Mucosa of descending colon (tissue), 3 donors: ENCODE results near the gene GRAP. TPM values are rescaled to one million over a fixed set of nuclear protein-coding genes. Genes with fewer than 3 reads are reported as not detected.
A peak's percentile ranks its signal among the peaks of the same experiment; 100 is the strongest.

Source experiments
- ATAC-seq: fragments of 200-7000 bp; cut with Tn5 transposase; one replicate; pipeline ENCODE4 v1.9.1; 2020; ENCODE audit warnings: mild to moderate bottlenecking, moderate library complexity
- DNase-seq, 3 donors: peaks; one replicate each; pipeline ENCODE4 v3.0.0-alpha.2; 2020
- H3K36me3 ChIP-seq: fragments of 200-600 bp; one replicate; pipeline ENCODE4 v1.8.0; 2021; ENCODE audit warnings: low read depth, mild to moderate bottlenecking
- H3K4me1 ChIP-seq: fragments of 200-600 bp; one replicate; pipeline ENCODE4 v1.8.0; 2021; ENCODE audit warnings: low read depth, mild to moderate bottlenecking
- H3K4me3 ChIP-seq: fragments of 200-600 bp; one replicate; pipeline ENCODE4 v1.8.0; 2021; ENCODE audit warnings: mild to moderate bottlenecking
- H3K9me3 ChIP-seq: fragments of 200-600 bp; one replicate; pipeline ENCODE4 v1.8.0; 2021; ENCODE audit warnings: mild to moderate bottlenecking
- CTCF ChIP-seq: fragments of 200-600 bp; IDR thresholded peaks from one replicate; pipeline ENCODE4 v1.8.0; 2022; ENCODE audit warnings: antibody characterized with exemption, mild to moderate bottlenecking
- intact Hi-C, 2 donors: fragments of 100-400 bp; cut with DNase I in 1 of 2; cut with micrococcal nuclease in 1 of 2; formaldehyde crosslinking; loops; one replicate each; pipeline versions ENCODE4 v1.11.0 to v1.11.1; 2022; cut with DNase I, micrococcal nuclease
- total RNA-seq, 3 donors: library from RNA; stranded (reverse); fragmentation: NEBNext Ultra II Directional in 2 of 3; extraction: Animal tissue kit (Norgen Biotek cat#: 25700) in 2 of 3; gene quantifications; one replicate each; pipeline versions ENCODE4 v1.2.1 to v1.2.4, GENCODE V29; 2021 to 2023
- donor health status: DM: no; HTN: no; CAD: no; lungs with moderate emphysema.
- donor health status: DM: no; HTN: no; CAD: no.
- donor health status: DM: no; HTN: yes; CAD: no.

The GRAP gene
- total RNA-seq, 3 donors from 2014 or later = 1.2 to 2.5 (median 1.8) TPM

GRCh38 chr17:18986541-18987229 is 60.1 kb downstream of the GRAP start:
- ATAC-seq = no peak
- peaks cover 32% of the 10 kb centered on the region for H3K4me1 ChIP-seq
- peaks cover 6% of the 10 kb centered on the region for H3K36me3 ChIP-seq
- DNase-seq = peak in 2 of 3 donors; percentile 28 to 43
- TF ChIP-seq CTCF = no peak
- intact Hi-C loops = no loop called here
- no peaks in the 10 kb centered on the region for H3K9me3 ChIP-seq
- H3K4me3 ChIP-seq = no peak overlapping the region

GRCh38 chr17:18985475-18985874 is 61.3 kb downstream of the GRAP start:
- H3K36me3 ChIP-seq = peaks cover 6% of the 10 kb centered on the region
- TF ChIP-seq CTCF = no peak
- H3K4me3 ChIP-seq = no peak overlapping the region
- intact Hi-C loops = no loop called here
- H3K9me3 ChIP-seq = no peaks in the 10 kb centered on the region
- no peak for ATAC-seq
- peaks cover 41% of the 10 kb centered on the region for H3K4me1 ChIP-seq
- peak in 2 of 3 donors; percentile 55 to 61 for DNase-seq

- TF ChIP-seq CTCF = no peak
- intact Hi-C loops = no loop called here
- peaks cover 43% of the 10 kb centered on the region for H3K4me1 ChIP-seq
- H3K4me3 ChIP-seq = no peak overlapping the region
- H3K9me3 ChIP-seq = no peaks in the 10 kb centered on the region
- peaks cover 6% of the 10 kb centered on the region for H3K36me3 ChIP-seq
- ATAC-seq (no peak), DNase-seq (peak in 2 of 3 donors; percentile 28 to 40)
These were observed 62.3 kb downstream of the GRAP start for GRCh38 chr17:18984273-18985114.

- no peak overlapping the region for H3K4me3 ChIP-seq
- H3K9me3 ChIP-seq = no peaks in the 10 kb centered on the region
- intact Hi-C loops = no loop called here
- DNase-seq (peak; percentile 93 to 97 (median 95)), ATAC-seq (peak; percentile 88)
- H3K36me3 ChIP-seq = no peaks in the 10 kb centered on the region
- peaks cover 39% of the 10 kb centered on the region for H3K4me1 ChIP-seq
- TF ChIP-seq CTCF = no peak
These were observed 64.9 kb downstream of the GRAP start for GRCh38 chr17:18981642-18982424.

GRCh38 chr17:18981335-18981641 is 65.5 kb downstream of the GRAP start:
- DNase-seq = no peak
- no peaks in the 10 kb centered on the region for H3K36me3 ChIP-seq
- intact Hi-C loops = no loop called here
- H3K9me3 ChIP-seq = no peaks in the 10 kb centered on the region
- TF ChIP-seq CTCF = no peak
- peak; percentile 46 for ATAC-seq
- H3K4me3 ChIP-seq = no peak overlapping the region
- H3K4me1 ChIP-seq = peaks cover 45% of the 10 kb centered on the region
